GM19455 (cell line): ENCODE data around the gene DGLUCY.

ENCODE experiments used
- ATAC-seq: cut with Tn5 transposase; IDR thresholded peaks from one replicate; pipeline ENCODE4 v1.9.1; 2021; ENCODE audit not compliant: unreplicated experiment

Gene DGLUCY

GRCh38 chr14:91273273-91273884, 159.5 kb downstream of the DGLUCY start:
- no peak for ATAC-seq

- no peak for ATAC-seq
Observed at GRCh38 chr14:91273885-91274273, 160.0 kb downstream of the DGLUCY start.

GRCh38 chr14:91274796-91275195, 160.9 kb downstream of the DGLUCY start:
- ATAC-seq, result no peak
